Activated CD4-positive, CD25-positive, alpha-beta regulatory T cell treated with anti-CD3 and anti-CD28 coated beads, Interleukin-2, amount 50 U/mL, for 16 hours (primary cell): ENCODE results near the gene KCNMA1.

Experiments used
- DNase-seq: peaks from one replicate; pipeline ENCODE4 v3.0.0-alpha.2; 2020; ENCODE audit warnings: low read depth, low spot score

KCNMA1 gene

DNA sequence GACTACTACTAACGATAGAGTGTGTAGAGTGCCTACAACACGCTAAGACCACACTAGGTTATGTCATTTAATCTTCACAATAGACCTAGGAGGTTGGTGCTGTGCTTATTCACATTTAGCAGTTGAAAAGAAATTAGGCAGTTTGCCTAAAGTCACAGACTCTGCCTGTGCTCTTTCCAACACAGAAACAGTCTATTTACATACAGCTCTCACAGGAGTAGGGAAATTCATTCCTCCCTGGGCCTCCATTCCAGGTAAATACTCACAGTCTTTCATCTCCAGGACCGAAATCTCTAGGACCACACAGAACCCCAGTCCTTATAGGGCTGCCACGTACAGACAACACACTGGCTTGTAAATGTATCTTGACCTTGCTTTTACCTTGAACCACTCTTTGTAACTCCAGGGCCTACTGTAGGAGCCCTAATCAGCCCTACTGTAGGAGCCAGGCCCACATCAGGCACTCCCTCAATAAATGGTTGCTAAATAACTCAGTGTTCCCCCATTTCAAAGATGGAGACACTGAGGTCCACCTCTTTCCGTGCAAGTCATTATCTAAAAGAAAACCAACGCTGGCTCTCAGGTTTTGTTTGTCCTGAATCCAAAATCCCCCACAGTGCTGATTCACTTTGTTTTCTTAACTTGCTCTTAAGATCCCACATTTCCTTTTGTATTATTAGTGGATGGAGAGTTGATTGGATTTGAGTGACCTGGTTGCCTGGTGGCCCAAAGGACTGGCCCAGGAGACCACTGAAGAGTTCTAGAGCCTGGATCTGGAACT lies 146.9 kb downstream of the KCNMA1 start:
- no peak for DNase-seq

DNA sequence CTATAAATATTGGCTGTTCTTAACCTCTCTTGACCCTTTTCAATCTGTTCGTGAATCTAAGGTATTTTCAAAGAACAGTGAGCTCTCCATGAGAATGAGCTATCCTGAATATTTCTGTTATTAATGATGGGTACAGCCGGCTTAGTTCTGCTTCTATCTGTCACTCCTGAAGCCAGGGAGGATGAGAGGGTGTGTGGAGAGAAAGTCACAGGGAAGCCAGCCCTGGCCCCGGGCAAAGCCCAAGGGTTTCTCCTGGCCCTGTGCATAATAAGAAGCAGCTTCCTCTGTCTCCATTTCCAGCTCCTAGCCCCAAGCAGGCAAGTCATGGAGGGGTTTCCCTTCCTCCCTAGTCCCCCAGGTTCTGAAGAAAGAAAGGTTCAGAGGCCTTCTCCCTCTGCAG lies 151.1 kb downstream of the KCNMA1 start:
- DNase-seq: no peak

DNA sequence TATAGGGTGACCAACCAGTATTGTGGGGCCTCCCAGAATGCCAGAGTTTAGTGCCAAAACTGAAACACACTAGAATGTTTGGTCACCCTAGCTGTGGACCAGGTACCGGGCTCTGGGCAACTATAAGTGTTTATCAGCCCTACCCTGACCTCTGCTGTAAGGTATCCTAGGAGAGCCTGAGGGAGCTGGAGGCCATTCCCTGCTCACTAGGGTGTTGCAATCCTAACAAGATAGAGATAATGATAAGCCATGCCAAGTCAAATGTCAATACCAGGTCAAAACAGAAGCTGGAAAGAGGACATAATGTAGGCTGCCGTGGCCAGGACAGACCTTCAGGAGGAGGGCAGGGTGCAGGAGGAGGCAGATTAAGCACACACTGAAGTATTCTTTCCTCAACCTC lies 151.8 kb downstream of the KCNMA1 start:
- no peak for DNase-seq

DNA sequence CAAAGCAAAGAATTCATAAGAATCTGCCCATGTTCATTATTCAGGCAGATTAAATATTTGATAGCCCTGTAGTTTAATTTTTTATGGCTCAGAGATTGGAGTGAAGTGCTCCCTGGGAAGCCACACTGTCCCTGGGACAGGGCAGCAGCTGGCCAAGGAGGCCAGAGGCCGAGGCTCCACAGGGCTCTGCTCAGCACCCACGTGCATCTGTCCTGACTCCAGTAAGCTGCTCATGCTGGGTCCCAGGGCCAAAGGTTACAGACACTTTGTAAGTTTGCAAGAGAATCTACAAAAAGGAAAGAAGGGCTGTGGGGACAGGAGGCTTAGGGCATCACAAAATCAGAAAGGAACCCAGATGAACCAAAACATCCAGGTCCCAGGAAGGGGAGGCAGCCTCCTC lies 155.5 kb downstream of the KCNMA1 start:
- DNase-seq: no peak

DNA sequence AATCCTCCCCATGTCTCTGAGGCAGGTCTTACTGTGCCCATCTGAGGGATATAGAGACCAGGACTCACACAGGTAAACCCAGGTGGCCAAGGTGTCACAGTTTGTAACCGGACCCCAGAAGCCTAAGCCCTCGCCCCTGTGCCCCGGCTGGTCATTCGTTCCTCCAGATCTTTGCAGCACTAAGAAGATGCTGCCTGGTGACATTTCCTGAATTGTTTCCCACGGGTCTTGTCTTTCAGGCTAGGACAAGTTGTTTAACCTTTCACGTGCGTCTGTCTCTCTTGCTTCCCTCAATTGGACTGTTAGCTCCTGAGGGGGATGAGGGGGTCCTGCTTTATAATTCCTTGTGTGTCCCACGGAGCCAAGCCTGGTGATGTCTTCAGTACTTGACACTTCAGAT lies 158.0 kb downstream of the KCNMA1 start:
- no peak for DNase-seq

DNA sequence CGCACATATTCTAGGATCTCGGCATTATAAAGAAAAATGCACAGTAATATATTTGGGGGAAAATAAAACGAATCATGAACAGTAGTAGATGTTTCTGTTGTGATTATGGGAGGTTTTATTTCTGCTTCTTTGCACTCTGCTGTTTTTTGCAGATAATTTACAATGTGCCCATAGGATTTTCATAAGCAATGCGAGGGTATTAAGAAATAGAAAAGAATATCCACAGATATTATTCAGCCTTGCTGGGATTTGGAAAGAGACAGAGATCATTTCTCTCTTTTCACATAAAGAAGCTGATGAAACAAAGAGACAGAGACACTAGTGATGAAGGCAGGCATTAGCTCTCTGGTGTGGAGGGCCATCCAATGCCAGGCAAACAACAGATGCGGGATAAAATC lies 158.6 kb downstream of the KCNMA1 start:
- no peak for DNase-seq

DNA sequence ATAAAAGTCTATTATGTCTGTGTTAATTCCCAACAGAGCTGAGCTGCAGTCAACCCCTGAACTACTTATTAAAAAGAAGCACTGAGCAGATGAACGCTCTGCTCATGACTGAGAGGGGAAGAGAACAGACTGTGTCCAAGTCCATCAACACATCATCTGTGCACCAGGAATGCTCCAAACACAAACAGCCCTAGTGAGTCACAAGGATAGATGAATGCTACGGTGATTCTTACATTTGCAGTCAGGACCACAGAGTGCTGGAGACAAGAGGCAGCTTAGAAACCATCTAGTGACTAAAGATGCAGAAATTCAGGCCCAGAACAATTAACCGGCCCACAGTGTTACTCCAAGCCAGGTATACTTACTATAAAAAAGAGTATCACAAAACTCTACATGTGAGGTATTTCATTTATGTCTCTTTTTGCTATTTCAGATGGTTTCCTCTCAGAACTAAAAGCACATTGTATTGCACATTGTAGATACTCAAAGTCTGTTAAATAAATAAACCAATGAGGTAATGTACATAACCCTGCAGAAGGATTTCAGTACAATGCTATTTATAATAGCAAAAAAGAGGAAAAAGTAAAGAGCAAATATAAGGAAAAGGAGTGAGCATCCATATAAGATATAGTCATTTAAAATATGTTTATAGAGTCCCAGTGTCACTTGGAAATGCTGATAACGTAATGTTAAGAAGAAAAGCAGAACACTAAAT lies 159.2 kb downstream of the KCNMA1 start:
- DNase-seq: no peak

DNA sequence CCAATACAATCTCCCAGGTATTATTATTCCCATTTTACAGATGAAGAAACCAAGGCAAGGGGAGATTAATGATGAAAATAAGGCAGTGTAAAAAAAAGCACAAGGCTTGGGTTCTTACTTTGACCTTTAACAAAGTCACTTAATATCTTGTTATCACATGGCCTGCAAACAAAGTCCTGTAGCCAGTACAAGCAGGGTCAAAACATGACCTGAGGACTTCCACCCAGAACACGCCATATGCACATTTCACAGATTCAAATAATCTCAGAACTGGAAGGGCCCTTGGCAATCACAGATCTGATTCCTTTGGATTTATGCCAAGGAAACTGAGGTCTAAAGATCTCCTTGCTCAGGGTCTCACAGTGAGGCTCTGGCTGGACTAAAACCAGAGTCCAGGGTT lies 162.1 kb downstream of the KCNMA1 start:
- no peak for DNase-seq

DNA sequence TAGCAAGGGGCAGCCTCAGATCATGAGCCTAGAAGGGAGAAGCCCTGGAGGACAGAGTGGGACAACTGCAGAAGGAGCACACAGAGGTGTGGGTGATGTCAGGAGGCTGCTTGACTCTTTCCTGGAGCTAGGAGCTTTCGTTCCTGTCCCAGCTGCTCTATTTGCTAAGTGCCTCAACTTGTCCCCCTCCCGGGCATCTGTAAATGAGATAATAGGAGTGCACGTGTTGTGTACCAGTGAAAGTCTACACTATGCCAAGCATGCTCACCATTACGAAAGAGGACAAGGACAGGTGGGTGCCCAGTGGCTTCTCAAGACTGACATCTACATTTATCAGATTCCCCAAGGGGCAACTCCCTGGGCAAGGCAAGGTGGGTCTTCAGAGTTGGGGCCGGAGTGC lies 162.7 kb downstream of the KCNMA1 start:
- no peak for DNase-seq

DNA sequence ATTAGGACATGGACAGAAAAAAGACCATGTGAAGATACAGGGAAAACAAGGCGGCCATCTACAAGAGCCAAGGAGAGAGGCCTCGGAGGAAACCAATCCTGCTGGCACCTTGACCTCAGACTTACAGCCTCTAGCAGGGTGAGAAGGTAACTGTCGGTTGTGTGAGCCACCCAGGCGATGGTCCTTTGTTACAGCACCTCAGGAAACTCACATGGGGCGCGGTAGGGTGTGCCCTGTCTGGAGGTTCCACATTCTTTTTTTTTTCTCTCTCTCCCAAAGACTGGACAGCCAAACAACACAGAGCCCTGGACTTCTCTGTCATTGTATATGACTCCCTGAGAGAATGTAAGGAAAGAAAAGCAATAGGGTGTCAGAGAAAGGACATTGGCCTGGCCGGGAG lies 163.2 kb downstream of the KCNMA1 start:
- DNase-seq: no peak

DNA sequence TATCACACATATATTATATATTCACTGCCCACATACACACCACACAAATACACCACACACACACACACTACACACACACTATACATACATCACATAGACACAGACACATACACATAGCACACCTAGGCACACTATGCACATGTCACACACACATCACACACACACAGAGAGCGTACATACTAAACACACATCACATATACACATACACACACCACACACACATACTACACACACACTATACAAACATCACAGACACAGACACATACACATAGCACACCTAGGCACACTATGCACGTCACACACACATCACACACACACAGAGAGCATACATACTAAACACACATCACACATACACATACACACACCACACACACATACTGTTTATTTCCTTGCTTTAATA lies 165.5 kb downstream of the KCNMA1 start:
- no peak for DNase-seq

DNA sequence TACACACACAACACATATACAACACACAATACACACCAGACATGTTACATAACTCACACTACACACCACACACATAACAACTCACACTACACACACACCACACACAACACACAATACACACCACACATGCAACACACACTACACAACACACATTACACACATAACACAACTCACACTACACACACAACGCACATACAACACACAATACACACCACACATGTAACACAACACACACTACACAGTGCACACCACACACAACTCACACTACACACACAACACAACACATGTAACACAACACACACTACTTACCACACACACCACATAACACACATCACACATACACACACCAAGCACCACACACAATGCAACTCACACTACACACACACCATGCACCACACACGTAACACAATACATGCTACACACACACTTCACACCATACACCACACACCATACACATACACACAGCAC lies 166.5 kb downstream of the KCNMA1 start:
- DNase-seq: no peak

DNA sequence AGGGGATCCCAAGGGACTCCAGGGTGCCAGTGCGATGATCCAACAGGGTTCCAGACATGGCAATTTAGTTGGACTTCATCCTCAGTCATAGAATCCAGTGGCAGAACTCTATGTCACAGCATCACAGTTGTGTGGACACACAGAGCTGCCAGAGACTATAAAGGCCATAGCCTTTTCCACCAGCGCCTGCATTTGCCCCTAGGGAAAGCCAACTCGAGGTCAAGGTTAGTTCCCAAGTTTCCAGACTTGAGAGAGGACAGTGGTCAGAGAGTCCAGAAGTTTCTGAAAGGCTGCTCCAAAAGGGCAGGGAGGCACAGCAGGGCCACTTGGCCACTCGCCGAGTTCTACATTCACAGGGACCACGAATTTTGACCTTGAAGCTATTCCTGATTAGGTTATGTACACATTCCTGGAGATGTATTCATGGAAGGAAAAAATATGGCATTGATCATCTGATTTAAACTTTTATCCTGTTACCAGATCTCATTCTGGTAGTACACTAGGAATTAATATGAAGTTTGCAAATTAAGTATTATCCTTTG lies 170.1 kb downstream of the KCNMA1 start:
- DNase-seq: no peak

DNA sequence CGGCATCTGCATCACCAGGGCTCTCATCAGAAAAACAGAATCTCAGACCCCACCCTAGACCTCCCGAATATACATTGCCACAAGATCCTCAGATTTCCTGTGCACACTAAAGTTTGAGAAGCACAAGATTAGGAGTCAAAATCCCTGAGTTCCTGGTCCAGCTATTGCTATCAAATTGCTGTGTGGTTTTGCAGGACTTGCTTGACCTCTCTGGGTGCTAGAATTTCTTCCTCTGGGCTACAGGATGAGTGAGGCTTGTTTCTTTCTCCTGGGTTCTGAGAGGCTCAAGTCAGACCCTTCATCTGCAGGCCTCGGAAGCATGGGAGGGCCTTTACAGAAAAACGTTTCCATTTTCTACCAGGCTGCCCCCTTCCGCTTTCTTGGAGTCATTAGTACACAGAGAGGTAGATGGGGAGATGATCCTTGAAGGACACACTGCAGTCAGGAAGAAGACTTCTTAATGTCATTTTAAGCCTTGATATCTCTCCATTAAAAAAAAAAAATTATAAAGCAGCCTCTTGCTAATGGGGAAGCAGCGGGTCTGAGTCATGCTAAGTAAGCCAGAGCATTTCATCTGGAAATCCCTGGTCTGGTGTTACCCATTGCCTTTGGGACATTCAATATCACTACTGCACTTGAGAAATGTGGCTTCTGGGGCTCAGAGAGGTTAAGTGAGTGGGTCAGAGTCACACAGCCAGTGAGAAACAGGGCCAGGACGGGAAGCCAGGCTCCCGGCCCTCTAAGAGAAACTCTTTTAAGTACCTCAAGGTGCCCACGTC lies 173.5 kb downstream of the KCNMA1 start:
- DNase-seq: no peak

DNA sequence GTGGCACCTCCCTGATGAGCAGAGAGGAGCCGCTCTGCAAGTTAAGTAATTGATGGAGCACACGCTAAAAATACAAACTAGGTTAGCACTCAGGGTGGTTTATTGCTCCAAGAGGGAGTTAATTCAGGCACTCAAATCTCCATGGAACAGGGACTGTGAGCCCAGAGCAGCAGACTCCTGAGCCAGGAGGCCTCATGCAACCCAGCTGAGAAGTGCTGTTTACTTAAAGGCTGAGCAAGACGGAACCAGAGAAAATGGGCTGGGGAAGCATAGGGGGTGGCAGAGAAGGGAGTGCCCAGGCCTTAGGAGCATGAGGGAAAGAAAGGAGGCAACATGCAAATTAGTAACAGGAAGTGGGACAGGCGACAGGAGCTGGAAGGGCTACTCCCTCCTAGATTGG lies 174.1 kb downstream of the KCNMA1 start:
- no peak for DNase-seq

DNA sequence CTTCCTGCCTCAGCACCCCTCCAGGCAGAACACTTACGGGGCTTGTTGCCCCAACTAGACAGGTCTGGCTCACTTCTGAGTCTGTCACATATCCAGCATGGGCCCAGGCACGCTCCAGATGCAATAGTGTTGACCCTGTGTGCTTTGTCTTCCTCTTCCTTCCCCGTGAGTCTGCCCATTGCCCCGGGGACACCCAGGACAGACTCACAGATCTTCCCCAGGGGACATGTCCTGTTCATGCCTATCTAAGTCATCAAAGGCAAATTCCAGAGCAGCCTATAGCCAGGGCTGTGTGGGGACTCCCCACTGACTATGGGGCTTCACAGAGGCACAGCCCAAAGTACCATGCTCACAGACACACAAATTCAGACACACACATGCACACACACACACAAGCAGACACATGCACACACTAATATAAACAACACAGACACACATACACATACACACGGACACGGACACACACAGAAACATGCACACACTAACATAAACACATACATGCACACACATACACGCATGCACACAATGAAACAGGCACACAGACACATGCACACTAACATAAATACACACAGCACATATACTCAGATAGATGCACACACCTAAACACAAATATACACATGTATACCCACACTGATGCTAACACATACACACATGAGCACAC lies 175.8 kb downstream of the KCNMA1 start:
- DNase-seq: no peak

DNA sequence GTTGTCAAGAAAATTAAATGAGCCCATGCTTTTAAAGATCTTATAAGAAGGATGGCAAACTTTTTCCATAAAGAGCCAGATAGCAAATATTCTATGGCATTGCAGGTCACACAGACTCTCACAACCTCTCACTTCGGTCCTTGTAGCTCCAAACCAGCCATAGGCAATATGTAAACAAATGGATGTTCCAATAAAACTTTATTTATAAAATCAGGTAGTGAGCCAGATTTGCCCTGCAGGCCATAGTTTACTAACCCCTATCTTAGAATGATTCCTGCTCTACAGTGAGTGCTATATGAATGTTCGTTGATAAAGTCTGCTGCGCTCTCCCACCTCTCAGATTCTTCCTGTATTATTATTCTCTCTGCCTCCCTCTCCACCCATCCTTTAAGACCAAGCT lies 177.7 kb downstream of the KCNMA1 start:
- DNase-seq: no peak

DNA sequence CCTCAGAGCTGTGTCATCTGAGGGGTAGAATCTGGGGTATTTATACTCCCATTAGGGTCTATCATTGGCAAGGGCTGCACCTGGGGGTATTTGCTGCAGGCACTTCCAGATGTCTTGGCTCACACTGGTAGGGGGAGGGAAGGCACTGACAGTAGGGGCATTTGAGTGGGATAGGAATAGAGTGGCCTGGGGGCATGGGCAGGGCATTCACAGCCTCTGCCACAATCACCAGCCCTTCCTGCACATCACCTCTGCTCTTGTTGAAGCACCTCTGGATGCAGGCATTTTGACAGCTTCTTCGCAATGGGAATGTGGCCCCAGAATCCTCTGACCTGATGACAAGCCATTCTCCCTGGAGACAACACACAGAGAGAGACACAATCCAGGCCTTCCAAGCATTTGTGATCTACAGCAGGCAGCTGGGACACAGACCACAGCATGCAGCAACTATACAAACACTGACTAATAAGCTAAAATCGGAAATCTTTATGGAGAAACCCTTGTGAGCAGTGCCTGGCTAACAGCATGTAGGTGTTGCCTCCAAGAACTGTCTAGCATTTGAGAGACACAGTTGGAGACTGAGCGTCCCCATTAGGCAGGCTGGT lies 178.5 kb downstream of the KCNMA1 start:
- no peak for DNase-seq

DNA sequence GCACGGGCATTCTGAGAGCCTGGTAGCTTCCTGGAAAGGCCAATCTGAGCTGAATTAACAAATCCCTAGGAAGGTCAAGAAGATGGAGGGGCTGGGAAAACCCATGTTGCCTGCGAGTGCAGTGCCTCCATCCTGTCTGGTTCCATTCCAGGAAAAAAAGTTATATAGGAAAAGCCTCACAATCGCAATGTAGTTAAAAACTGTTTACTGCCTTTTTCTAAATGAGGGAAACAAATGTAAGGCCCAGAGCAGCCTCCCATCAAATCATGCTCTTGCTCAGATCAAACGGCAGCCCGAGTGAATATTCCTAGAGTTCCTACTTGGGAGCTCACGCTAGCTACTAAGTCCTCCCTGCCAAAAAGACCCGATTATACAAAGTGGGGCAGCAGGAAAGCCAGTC lies 179.9 kb downstream of the KCNMA1 start:
- no peak for DNase-seq

DNA sequence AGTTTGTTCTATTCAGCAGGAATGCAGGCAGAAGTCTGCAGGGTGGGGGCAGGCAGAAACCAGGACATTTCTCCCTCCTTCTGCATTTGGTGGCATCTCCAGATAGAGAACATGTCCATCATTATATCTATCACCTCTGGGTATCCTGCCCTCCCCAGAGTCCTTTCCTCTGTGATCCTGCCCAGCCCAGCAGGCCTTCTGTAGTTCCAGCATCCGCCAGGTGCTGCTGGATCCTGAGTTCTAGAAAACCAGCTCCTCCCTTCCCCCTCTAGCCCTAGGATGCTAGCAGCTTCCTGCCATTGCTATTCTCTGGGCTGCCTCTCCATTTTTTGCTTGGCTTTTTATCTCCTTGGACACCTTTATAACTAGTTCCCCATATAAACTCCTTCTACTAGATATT lies 180.3 kb downstream of the KCNMA1 start:
- DNase-seq: no peak

DNA sequence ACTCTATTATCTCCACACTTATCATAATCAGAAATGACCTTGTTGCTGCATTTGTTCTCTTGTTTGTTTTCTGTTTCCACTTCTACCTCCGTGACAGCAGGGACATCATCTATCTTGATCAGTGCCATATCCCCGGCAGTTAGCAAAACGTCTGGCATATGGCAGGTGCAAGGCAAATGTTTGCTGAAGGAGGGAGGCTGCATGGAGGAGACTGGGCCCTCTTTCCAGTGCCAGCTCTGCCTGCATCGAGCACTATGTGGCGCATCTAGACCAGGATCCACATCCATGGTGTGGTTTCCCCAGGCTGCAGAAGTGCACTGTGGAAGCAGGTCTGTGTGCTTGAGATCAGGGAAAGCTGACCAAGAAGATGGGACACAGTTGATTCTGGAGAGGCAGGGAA lies 181.2 kb downstream of the KCNMA1 start:
- DNase-seq: no peak
